AG09319 (cell line): ENCODE data around the gene MYMX.

ENCODE experiments used
- DNase-seq: peaks from one replicate; pipeline ENCODE4 v3.0.0-alpha.2; 2010; ENCODE audit warnings: low read depth; ENCODE audit errors: extremely low read depth
- CTCF ChIP-seq: IDR thresholded peaks from 2 replicates; pipeline ENCODE4 v1.5.1; 2011; ENCODE audit warnings: low read depth, mild to moderate bottlenecking, inconsistent platforms, low read length, moderate library complexity

MYMX gene

DNA sequence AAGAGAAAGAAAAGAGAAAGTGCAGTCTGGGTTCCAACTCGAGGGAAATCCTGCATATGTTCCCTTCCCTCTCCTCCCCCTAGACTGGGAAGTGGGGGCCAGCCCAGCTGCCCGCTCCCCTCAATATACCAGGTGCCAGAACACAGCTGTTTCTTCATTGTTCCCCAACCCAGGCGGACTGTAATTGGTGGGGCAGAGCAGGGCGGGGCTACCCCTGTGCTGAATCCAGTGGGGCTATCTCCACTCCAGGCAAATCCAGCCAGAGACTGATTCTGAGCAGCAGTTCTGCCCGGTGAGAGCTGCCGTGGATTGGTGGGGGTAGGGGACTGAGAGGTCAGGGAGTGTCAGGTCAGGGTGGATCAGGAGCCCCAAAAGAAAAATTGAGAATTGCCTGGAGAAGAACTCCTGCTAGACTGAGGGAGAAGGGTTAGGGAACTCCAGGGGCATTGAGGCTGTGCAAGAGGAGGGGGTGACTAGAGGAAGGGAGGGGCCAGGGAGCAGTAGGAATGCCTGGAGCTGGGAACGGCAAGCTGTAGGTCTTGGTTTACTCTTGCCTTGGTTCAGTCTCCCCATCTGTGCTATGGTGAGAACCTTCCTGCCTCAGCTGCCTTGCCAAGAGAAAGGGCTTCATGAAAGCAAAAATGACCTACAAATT is at the start of gene MYMX:
TSS of gene MYMX (plus strand) at position 250 of the 655 bp plus-strand sequence. CDS start 546 bp downstream, outside the sequence.
- DNase-seq, result no peak
- no peak for TF ChIP-seq CTCF

- DNase-seq, result no peak
These were observed 49.2 kb upstream of the MYMX start for GRCh38 chr6:44167567-44167966.

GRCh38 chr6:44169154-44169553 is 47.6 kb upstream of the MYMX start:
- no peak for TF ChIP-seq CTCF
- DNase-seq, result no peak

More at GRCh38 chr6:44167567-44167966, 49.2 kb upstream of the MYMX start:
- no peak for TF ChIP-seq CTCF

- DNase-seq, result no peak
- TF ChIP-seq CTCF, result no peak
These were observed 46.7 kb upstream of the MYMX start for GRCh38 chr6:44169886-44170570.

- DNase-seq, result no peak
- no peak for TF ChIP-seq CTCF
These were observed 44.7 kb upstream of the MYMX start for GRCh38 chr6:44171899-44172546.

- DNase-seq, result peak; percentile 42
- peak; percentile 90 for TF ChIP-seq CTCF
These were observed 43.8 kb upstream of the MYMX start for GRCh38 chr6:44172731-44173500.
